Measurements from ENCODE around the gene RIMBP2.

- TF ChIP-seq CTCF (IDR thresholded peaks at IDR 0.05) (no peak), NFIC (IDR thresholded peaks at IDR 0.05; ENCODE audit: borderline replicate concordance) (no peak), EZH2phosphoT487 (IDR thresholded peaks at IDR 0.05; ENCODE audit: borderline replicate concordance, low read depth) (no peak), MEF2A (IDR thresholded peaks at IDR 0.05; ENCODE audit: borderline replicate concordance, low read depth) (no peak), GATA2 (CRISPR knock-in tag; IDR thresholded peaks at IDR 0.05) (no peak), SIN3A (IDR thresholded peaks at IDR 0.05; ENCODE audit: borderline replicate concordance, low read depth, low read length) (no peak), TAF1 (IDR thresholded peaks at IDR 0.05; ENCODE audit: borderline replicate concordance, low read depth, low read length) (no peak), RAD21 (IDR thresholded peaks at IDR 0.05; ENCODE audit: low read length) (no peak), USF1 (IDR thresholded peaks at IDR 0.05; ENCODE audit: borderline replicate concordance, low read depth) (no peak), IRF3 (IDR thresholded peaks at IDR 0.05; ENCODE audit: low read depth, low read length) (no peak), REST (IDR thresholded peaks at IDR 0.05; ENCODE audit: low read depth, low read length) (no peak), USF2 (IDR thresholded peaks at IDR 0.05; ENCODE audit: borderline replicate concordance, low read depth, low read length) (no peak), CHD2 (IDR thresholded peaks at IDR 0.05; ENCODE audit: low read length, partially characterized antibody) (no peak)
Observed at GRCh38 chr12:130700492-130701401, 15.4 kb downstream of the RIMBP2 start.

All from SK-N-SH (cell line).